GM12892 (cell line): Measurements from ENCODE around the gene SH2D6.

Experiments used
- DNase-seq: peaks from one replicate; pipeline ENCODE4 v3.0.0; 2011; ENCODE audit not compliant: insufficient read length
- FAIRE-seq: peaks from 2 replicates; lab custom pipeline; 2011; peaks lifted over from hg19 to GRCh38; lab: Jason Lieb, UNC
- POLR2A ChIP-seq: IDR thresholded peaks from 2 replicates; pipeline ENCODE4 v1.6.1; 2011; ENCODE audit warnings: low read depth, low read length, control low read depth
- POLR2AphosphoS5 ChIP-seq: IDR thresholded peaks from 2 replicates; pipeline ENCODE4 v1.6.1; 2011; ENCODE audit warnings: low read depth, low read length, control low read depth
- TAF1 ChIP-seq: IDR thresholded peaks from 2 replicates; pipeline ENCODE4 v1.6.1; 2011; ENCODE audit warnings: low read depth, mild to moderate bottlenecking, control low read depth, low read length, borderline replicate concordance

SH2D6 gene

GRCh38 chr2:85399183-85399455 lies 19.4 kb upstream of the SH2D6 start:
- FAIRE-seq (no peak), DNase-seq (no peak)
- TF ChIP-seq TAF1 (no peak), POLR2AphosphoS5 (no peak), POLR2A (no peak)

GRCh38 chr2:85400023-85400422 lies 18.5 kb upstream of the SH2D6 start:
- DNase-seq (no peak), FAIRE-seq (no peak)
- TF ChIP-seq TAF1 (no peak), POLR2AphosphoS5 (no peak), POLR2A (no peak)

- TF ChIP-seq POLR2A (no peak), POLR2AphosphoS5 (no peak), TAF1 (no peak)
- no peak for DNase-seq
- FAIRE-seq: no peak
Observed at GRCh38 chr2:85400541-85401463, 17.7 kb upstream of the SH2D6 start.

- DNase-seq (no peak), FAIRE-seq (no peak)
- TF ChIP-seq POLR2A (no peak), POLR2AphosphoS5 (no peak), TAF1 (no peak)
Observed at GRCh38 chr2:85401464-85401805, 17.1 kb upstream of the SH2D6 start.

GRCh38 chr2:85401844-85402243 lies 16.7 kb upstream of the SH2D6 start:
- no peak for DNase-seq
- no peak for FAIRE-seq
- TF ChIP-seq POLR2A (no peak), POLR2AphosphoS5 (no peak), TAF1 (no peak)

- TF ChIP-seq POLR2AphosphoS5 (no peak), TAF1 (no peak), POLR2A (no peak)
- DNase-seq: no peak
- FAIRE-seq: peak; percentile 84
Observed at GRCh38 chr2:85405201-85406059, 13.1 kb upstream of the SH2D6 start.

- peak; percentile 83 for DNase-seq
- TF ChIP-seq TAF1 (no peak), POLR2AphosphoS5 (peak; percentile 43; the same call in 1 of the 2 replicates)
- FAIRE-seq: peak; percentile 87
Observed at GRCh38 chr2:85409845-85410583, 8.5 kb upstream of the SH2D6 start, which contains the start of gene CAPG. CAPG (minus strand) TSS chr2:85410366; CDS start chr2:85402145, 8,221 bp downstream.

GRCh38 chr2:85410584-85411404 lies 7.7 kb upstream of the SH2D6 start:
- DNase-seq: no peak
- no peak for FAIRE-seq

GRCh38 chr2:85411405-85411748 lies 7.1 kb upstream of the SH2D6 start:
- DNase-seq (no peak), FAIRE-seq (no peak)
- TF ChIP-seq TAF1: no peak
- TF ChIP-seq POLR2A: no peak
- no peak for TF ChIP-seq POLR2AphosphoS5

More at GRCh38 chr2:85410584-85411404, 7.7 kb upstream of the SH2D6 start:
- no peak for TF ChIP-seq POLR2A
- TF ChIP-seq POLR2AphosphoS5: no peak
- TF ChIP-seq TAF1: no peak
